ENCODE results near the gene STOML1. TPM values are rescaled to one million over a fixed set of nuclear protein-coding genes. Genes with fewer than 3 reads are reported as not detected.

STOML1 gene
- total RNA-seq, 2 experiments from 2014 or later = 4.6 to 5.3 TPM

DNA sequence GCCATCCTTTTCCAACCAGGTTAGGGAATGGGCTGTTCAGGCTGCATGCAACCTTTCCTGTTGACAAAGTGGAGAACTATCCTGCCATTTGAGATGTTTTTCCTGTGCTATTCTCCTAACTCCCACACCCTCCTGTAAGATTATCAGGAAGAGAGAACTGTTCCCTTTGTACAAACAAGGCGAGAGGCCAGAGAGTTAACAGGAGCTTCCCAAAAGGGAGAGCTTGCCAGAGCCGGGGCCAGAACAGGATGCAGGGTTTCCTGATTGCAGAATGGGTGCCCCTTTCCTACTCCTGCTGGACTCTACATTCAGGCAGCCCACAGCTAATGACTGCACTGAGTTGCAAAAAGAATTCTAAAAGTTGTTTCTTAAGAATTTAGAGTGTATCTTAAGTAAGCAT, 19.5 kb upstream of the STOML1 start:
- no peaks in the 10 kb centered on the region for H3K27me3 ChIP-seq (ENCODE audit: control insufficient read depth in 1 of 2, insufficient read depth in 2 of 2, low read length in 2 of 2)
- peaks cover 53% of the 10 kb centered on the region for H3K4me1 ChIP-seq (ENCODE audit: insufficient read depth, low read length)
- H3K36me3 ChIP-seq (ENCODE audit: insufficient read depth, low read length) = peaks cover 22% of the 10 kb centered on the region
- Mint-ChIP-seq H3K36me3 (ENCODE audit: low read depth) (peaks cover 74% of the 10 kb centered on the region), H3K9me3 (no peaks in the 10 kb centered on the region), H3K4me1 (ENCODE audit: low read depth) (peaks cover 70% of the 10 kb centered on the region), H3K4me3 (no peak overlapping the region), H3K27ac (no peak overlapping the region), H3K27me3 (no peaks in the 10 kb centered on the region)
- H3K9me3 ChIP-seq (ENCODE audit: control insufficient read depth in 1 of 2, insufficient read depth in 1 of 2, low read length in 2 of 2) = no peaks in the 10 kb centered on the region
- H3K4me3 ChIP-seq (ENCODE audit: low read length) = no peak overlapping the region
- intact Hi-C loops (cut with DNase I, micrococcal nuclease) = no loop called here
- TF ChIP-seq, protein P1, sequence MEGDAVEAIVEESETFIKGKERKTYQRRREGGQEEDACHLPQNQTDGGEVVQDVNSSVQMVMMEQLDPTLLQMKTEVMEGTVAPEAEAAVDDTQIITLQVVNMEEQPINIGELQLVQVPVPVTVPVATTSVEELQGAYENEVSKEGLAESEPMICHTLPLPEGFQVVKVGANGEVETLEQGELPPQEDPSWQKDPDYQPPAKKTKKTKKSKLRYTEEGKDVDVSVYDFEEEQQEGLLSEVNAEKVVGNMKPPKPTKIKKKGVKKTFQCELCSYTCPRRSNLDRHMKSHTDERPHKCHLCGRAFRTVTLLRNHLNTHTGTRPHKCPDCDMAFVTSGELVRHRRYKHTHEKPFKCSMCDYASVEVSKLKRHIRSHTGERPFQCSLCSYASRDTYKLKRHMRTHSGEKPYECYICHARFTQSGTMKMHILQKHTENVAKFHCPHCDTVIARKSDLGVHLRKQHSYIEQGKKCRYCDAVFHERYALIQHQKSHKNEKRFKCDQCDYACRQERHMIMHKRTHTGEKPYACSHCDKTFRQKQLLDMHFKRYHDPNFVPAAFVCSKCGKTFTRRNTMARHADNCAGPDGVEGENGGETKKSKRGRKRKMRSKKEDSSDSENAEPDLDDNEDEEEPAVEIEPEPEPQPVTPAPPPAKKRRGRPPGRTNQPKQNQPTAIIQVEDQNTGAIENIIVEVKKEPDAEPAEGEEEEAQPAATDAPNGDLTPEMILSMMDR (IDR thresholded peaks at IDR 0.05) = no peak
- CTCF ChIA-PET = no interaction called here
- ATAC-seq (ENCODE audit: poor library complexity) (no peak), DNase-seq (no peak)
- POLR2A ChIA-PET = interaction anchor here (1.7 kb wide), 1 partner anchor 37 kb away, joined by 3 read pairs; no protein-coding TSS in a partner anchor
- H3K27ac ChIP-seq (ENCODE audit: low read depth in 1 of 2, low read length in 2 of 2) = no peak overlapping the region

DNA sequence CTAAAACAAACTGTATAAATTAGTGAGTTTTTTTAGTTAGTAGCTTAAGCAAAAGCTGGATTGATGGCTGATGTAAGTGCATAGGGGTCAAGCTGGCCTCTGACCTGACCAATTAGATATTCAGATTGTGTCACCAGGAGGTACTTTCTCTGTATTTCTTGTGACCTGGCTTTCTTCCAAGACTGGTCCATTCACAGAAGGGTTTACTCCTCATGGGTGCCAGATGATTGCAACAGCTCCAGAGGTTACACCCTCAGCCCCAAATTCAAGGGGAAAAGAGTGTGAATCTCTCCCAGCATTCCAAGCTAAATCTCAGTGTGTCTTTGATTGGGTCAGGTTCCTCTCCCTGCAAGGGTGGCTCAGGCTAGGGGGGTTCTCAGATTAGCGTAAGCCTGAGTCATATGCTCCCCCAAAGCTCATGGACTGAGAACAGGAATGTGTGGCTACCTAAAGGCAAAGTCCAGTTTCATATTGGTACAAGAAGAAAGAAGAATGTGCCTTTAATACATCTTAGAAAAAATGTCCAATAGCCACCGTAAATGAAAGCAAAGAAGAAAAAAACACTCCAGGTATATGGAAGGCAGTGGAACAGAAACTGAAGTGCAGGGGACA, 18.9 kb upstream of the STOML1 start:
- Mint-ChIP-seq H3K9me3 (no peaks in the 10 kb centered on the region), H3K36me3 (ENCODE audit: low read depth) (peaks cover 75% of the 10 kb centered on the region), H3K27me3 (no peaks in the 10 kb centered on the region), H3K4me3 (no peak overlapping the region), H3K27ac (no peak overlapping the region), H3K4me1 (ENCODE audit: low read depth) (peaks cover 76% of the 10 kb centered on the region)
- H3K4me3 ChIP-seq (ENCODE audit: low read length) = no peak overlapping the region
- intact Hi-C loops (cut with DNase I, micrococcal nuclease) = no loop called here
- ATAC-seq (ENCODE audit: poor library complexity) = no peak
- no peaks in the 10 kb centered on the region for H3K27me3 ChIP-seq (ENCODE audit: control insufficient read depth in 1 of 2, insufficient read depth in 2 of 2, low read length in 2 of 2)
- H3K36me3 ChIP-seq (ENCODE audit: insufficient read depth, low read length) = peaks cover 22% of the 10 kb centered on the region
- peaks cover 58% of the 10 kb centered on the region for H3K4me1 ChIP-seq (ENCODE audit: insufficient read depth, low read length)
- POLR2A ChIA-PET = interaction anchor here (1.7 kb wide), 1 partner anchor 37 kb away, joined by 3 read pairs; no protein-coding TSS in a partner anchor
- H3K9me3 ChIP-seq (ENCODE audit: control insufficient read depth in 1 of 2, insufficient read depth in 1 of 2, low read length in 2 of 2) = no peaks in the 10 kb centered on the region
- TF ChIP-seq, protein P1 (IDR thresholded peaks at IDR 0.05) = no peak
- no peak for DNase-seq
- CTCF ChIA-PET = no interaction called here
- no peak overlapping the region for H3K27ac ChIP-seq (ENCODE audit: low read depth in 1 of 2, low read length in 2 of 2)

DNA sequence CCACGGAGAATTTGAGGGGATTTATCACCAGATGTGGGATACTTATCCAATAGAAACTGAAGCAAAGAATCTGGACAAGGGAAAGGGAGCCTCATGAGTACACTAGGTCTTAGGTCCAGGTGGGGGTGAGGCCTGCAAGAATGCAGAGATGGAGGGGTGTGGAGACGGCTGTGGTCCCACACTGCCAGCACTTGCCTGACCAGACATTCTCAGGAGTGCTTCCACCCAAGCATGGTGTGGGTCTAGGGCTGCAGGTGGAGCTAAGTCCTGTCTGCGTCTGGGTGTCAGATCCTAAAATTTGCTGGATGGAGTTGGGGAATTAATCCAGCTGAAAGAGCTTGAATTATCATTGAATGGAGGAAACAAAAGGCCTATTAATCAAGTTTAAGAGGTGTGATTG, 16.8 kb upstream of the STOML1 start:
- no peak for DNase-seq
- no peak overlapping the region for H3K27ac ChIP-seq (ENCODE audit: low read depth in 1 of 2, low read length in 2 of 2)
- no peaks in the 10 kb centered on the region for H3K9me3 ChIP-seq (ENCODE audit: control insufficient read depth in 1 of 2, insufficient read depth in 1 of 2, low read length in 2 of 2)
- Mint-ChIP-seq H3K27ac (peak overlapping the region; percentile 80), H3K27me3 (no peaks in the 10 kb centered on the region), H3K4me3 (peak overlapping the region; percentile 23), H3K36me3 (ENCODE audit: low read depth) (peaks cover 79% of the 10 kb centered on the region), H3K4me1 (ENCODE audit: low read depth) (peaks cover 69% of the 10 kb centered on the region), H3K9me3 (no peaks in the 10 kb centered on the region)
- TF ChIP-seq, protein P1 (IDR thresholded peaks at IDR 0.05) = no peak
- intact Hi-C loops (cut with DNase I, micrococcal nuclease) = no loop called here
- no peaks in the 10 kb centered on the region for H3K27me3 ChIP-seq (ENCODE audit: control insufficient read depth in 1 of 2, insufficient read depth in 2 of 2, low read length in 2 of 2)
- peaks cover 60% of the 10 kb centered on the region for H3K4me1 ChIP-seq (ENCODE audit: insufficient read depth, low read length)
- ChIA-PET CTCF (no interaction called here), POLR2A (interaction anchor here (1.0 kb wide), 1 partner anchor 15 kb away, joined by 3 read pairs; the partner anchor contains the start of gene PML)
- no peak for ATAC-seq (ENCODE audit: poor library complexity)
- peaks cover 26% of the 10 kb centered on the region for H3K36me3 ChIP-seq (ENCODE audit: insufficient read depth, low read length)
- no peak overlapping the region for H3K4me3 ChIP-seq (ENCODE audit: low read length)

Measured in CD4-positive, alpha-beta T cell (primary cell).